NCI-H1048 (cell line): ENCODE results near the gene EPS15.
A peak's percentile ranks its signal among the peaks of the same experiment; 100 is the strongest.
"Not testable (repeated sequence)": the region's sequence is repeated elsewhere in the genome, so short reads cannot be mapped to it uniquely, and the experiment has no call there.

Experiments
- DNase-seq: peaks from one replicate; lab custom pipeline; 2025; lab: John Stamatoyannopoulos, UW

The EPS15 gene

DNA sequence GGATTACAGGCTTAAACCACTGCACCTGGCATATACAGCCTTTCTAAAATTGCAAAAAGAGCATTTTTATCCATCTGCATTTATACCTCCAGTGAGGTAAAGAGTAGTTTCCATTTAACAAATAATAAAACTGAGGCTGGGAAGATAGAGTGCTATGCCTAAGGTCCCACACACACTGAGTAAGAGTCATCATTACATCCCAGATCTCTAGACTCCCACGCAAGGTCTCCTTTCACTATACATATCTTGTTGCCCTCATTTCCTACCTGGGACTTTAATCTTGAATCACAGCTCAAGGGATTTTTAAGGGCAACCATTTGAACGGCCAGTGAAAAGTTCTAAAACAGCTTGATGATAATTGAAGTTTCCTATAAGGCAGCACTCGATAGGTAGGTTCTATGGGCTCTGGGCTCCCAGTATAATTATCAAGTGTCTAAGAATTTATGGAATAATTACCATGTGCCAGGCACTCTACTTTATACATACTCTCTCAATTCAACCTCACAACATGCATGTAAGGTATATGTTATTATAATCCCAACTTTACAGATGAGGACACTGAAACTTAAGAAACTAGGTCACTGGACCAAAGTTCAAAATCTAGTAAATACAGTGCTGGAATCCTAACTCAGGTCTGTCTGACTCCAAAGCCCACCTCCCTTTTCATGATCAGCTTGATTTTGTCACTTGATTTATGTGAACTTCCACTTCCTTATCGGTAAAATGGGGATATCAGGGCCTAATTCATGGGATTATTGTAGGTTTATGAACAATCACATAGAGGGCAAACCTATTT is 23.3 kb upstream of the EPS15 start:
- DNase-seq = no peak

DNA sequence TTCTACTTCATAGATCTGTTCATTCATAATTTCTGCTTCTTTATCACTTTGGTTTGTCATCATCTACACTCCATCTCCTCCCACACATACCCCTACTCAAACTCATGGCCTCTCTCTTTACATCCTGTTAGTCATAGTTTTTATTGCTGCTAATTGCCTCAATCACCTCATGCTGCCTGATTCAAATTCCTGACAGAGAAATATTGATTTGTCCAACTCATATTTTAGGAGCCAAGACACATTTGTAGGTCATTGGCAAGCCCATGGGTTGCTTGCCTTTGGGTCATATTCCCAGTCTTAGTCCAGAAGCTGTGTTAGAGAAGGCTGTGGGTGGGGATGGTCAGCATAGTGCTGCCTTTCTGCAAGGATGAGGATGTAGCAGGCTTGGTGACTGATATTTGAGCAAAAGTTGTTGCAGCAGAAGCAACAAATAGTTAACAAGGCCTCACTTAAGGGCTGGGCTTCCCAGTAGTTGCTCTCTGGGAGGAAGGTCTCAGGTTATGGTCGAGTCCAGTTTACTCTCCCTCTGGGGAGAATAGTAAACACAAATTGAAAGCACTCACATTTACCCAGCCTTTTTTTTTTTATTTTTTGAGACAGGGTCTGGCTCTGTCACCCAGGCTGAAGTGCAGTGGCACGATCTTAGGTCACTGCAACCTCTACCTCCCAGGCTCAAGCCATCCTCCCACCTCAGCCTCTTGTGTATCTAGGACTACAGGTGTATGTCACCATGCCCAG is 22.4 kb upstream of the EPS15 start:
- DNase-seq = no peak

DNA sequence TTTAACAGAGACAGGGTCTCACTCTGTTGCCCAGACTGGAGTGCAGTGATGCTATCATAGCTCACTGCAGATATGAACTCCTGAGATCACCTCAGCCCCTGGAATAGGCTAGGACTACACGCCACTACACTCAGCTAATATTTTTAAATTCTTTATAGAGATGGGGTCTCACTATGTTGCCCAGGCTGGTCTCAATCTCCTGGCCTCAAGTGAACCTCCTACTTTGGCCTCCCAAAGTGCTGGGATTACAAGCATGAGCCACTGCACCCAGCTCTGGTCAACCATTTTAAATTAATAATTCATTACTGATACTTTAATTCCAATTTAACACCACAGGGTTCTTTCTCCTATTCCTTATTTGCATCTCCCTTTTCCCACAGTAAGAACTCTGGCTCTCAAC is 18.5 kb upstream of the EPS15 start:
- no peak for DNase-seq

DNA sequence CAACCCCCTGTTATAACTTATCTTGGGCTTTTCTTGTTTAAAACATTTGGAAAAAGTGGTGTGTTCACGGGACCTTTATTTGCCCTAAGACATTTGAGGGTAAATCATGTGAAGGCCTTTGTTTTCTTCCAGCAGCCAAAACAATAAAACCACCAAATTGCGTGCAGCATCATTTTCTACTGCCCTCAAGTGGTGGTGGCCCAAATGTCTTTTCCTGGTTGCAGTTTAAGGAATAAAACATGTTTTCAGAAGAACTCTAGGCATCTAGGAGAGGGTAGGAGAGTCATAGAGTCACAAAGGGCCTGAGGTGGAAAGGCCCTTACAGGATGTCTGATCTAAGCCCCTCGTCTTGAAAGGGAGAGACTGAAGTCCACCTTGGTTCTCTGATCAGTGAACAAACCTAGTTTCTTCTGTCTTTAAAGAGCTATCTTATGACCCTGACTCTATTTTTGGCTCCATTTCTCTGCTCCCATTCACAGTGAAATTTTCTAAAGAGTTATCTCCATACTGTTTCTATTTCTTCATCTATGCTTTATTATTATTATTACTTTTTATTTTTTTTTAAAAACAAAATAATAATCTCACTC is 16.0 kb upstream of the EPS15 start:
- no peak for DNase-seq

GRCh38 chr1:51534447-51534846 is 15.4 kb upstream of the EPS15 start:
- DNase-seq = no peak

GRCh38 chr1:51532853-51533252 is 13.8 kb upstream of the EPS15 start:
- no peak for DNase-seq

DNA sequence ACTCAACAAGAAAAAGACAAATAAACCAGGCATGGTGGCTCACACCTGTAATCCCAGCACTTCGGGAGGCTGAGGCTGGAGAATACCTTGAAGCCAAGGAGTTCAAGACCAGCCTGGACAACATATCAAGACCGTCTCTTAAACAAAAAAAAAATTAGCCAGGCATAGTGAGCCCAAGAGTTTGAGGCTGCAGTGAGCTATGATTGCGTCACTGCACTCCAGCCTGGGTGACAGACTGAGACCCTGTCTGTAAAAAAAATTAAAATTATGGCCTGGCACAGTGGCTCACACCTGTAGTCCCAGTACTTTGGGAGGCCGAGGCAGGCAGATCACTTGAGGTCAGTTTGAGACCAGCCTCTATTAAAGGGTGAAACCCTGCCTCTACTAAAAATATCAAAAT is 11.4 kb upstream of the EPS15 start:
- not testable (repeated sequence) for DNase-seq

- DNase-seq = no peak
Measured at GRCh38 chr1:51527144-51527543, 8.1 kb upstream of the EPS15 start.

DNA sequence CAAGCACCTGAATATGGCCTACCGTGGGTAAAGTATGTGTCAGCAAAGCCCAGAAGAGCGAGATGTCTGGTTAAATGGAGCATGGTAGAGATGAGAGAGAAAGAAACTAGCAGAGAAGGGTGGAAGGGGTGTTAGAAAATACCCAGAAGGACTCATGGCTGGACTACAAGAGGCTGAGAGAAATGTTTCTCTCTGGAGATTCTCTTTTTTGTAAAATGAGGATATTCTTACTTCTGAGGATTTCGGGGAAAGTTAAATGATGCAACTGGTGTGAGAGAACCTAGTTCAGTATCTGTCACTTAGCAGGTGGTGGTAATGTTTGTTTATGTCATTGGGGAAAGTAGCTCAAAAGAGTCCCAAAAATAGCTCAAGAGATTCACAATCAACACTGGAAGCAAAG is 7.2 kb upstream of the EPS15 start:
- no peak for DNase-seq

DNA sequence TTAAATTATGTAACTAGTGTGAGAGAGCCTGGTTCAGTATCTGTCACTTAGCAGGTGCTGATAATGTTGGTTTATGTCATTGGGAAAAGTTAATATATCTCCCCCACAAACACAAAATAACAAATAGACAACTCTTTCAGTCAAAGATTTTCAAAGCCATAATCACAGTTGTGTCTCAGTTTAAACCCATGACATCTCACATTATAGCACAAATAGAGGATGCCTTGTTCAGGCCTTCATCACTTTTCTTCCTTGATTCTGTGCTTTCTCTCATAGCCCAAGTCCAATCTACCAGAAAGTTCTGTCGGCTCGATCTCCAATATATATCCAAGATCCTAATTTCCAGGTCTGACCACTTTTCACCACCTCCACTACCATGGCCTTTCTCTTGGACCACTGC is 6.2 kb upstream of the EPS15 start:
- DNase-seq = no peak

- DNase-seq = no peak
Measured at GRCh38 chr1:51524817-51525216, 5.8 kb upstream of the EPS15 start.

DNA sequence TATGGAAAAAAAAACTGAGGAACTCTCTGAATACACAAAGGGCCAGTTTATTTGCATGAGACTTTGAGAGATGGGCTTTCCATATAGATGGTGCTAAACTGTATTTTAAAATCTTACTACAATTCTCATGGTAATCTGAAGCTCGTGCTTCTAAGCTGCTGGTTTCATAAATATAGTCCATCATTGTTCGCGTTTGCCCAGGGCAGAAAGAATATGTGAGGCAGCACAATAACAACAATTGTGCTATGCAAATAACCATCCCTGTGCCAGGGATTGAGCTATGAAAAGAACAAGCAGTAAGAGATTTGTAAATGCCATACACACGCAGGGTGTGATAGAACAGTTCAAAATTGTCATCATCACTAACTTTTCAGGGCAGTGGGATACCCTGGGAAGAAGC is 4.9 kb upstream of the EPS15 start:
- DNase-seq = peak; percentile 79

- no peak for DNase-seq
Measured at GRCh38 chr1:51520700-51521248, 1.7 kb upstream of the EPS15 start.

DNA sequence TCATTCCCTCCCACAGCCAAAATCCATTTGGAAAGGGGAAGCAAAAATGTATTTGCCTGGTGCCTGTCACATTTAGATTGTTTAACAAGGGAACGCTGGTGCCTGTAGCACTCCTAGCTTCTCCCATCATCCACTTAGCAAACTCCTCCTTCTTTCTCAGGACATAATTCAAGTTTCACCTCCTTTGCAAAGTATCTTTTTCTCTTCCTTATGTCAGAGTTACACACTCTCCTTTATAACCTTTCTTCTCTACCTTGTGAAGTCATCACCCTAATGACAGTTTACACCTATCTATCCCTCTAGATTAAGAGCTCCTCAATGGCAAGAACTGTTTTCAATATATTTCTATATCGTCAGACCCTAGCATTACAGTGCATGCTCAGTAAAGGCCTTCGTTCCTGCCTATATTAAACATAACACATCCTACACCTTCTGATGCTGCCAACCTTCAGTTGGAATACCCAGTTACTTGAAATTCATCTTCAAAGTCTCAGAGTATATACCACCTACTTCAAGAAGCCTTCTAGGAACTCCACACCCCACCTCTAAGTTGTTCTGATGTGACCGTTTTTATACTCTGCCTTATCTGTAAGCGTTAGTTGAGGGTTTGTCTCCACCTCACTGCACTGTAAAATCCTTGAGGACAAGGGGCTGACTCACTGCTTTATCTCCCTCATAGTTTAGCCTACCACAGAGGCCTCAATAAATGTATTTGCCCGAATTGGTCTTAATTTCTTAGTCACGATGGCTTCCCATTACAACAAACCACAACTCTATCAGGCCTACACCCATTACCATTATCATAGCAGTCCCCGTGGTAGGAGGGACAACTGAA is 1.0 kb upstream of the EPS15 start:
- DNase-seq = no peak

GRCh38 chr1:51518586-51519047 is 449 bp downstream of the EPS15 start:
- DNase-seq = no peak

DNA sequence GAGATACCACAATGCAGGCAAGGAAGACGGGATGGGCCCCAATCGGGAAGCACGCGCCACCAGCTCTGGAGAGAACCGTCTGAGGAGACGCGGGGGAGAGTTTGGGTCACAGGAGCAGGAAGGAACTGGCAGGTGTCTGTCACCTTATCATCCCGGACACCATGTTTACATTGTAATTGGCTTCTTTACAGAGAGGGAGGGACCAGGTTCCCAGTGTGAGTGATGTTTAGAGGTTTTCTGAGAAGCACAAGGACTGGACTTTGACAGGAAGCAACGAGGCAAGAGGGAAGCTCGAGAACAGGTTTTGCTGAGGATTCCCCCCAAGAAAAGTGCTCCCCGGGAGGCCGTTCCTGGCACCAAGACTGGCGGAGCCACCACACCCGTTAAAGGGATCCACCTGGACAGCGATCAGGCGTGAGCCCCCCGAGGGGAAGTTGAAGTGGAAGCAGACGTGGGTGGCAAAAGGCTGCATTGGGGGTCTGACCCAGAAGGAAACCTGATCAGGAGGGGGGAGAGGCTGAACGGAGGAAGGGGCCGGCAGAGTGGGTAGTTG is 957 bp downstream of the EPS15 start:
- DNase-seq = no peak

DNA sequence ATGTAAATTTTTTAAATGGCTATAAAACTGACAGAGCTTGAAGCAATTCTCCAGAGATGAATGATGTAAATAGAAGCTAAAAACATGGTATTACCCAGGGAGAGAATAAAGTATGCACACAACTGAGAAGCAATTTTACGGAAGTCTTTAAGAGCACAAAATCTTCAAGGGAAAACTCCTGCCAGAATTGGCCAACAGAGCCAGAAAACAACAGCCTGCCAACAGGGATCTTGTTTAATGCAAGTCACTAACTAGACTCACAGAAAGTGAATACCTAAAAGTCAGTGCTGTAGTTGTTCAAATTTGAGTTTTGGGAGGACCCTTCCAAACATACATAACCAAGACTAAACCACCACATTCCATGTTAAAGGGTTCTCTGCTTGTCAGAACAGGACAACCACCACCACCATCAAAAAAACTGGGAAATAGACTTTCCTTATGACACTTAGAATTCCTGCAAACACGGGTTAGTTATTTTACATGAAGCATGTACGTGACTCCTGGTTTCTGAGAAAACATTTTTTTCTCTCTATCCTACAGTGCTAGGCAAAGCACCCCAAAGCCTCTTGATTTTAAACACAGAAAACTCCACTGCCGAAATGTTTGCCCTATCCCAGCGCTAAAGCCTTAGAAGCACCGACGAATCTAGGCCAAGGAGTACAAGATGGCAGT is 1.6 kb downstream of the EPS15 start:
- no peak for DNase-seq

DNA sequence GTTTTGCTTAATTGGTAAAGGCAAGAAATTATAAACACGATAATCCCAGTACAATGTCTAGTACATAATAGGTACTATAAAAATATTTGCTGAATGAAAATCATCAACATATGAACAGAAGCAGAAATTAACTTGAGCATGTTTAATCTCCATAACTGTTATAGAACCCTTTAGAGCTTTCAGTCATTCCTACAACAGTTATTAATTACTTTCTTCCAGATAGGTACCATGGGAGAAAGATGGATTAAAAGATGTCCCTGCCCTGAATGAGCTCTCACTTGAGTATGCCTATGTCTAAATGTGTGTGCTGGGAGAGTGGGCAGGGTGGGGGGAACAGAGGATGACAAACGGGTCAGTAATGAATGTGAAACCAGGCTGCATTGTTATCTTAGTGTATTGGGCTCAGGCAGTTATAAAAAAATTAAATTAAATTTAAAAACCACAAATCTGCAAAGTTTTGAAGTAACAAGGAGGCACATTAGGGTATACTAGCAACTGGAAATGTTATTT is 2.4 kb downstream of the EPS15 start:
- no peak for DNase-seq

DNA sequence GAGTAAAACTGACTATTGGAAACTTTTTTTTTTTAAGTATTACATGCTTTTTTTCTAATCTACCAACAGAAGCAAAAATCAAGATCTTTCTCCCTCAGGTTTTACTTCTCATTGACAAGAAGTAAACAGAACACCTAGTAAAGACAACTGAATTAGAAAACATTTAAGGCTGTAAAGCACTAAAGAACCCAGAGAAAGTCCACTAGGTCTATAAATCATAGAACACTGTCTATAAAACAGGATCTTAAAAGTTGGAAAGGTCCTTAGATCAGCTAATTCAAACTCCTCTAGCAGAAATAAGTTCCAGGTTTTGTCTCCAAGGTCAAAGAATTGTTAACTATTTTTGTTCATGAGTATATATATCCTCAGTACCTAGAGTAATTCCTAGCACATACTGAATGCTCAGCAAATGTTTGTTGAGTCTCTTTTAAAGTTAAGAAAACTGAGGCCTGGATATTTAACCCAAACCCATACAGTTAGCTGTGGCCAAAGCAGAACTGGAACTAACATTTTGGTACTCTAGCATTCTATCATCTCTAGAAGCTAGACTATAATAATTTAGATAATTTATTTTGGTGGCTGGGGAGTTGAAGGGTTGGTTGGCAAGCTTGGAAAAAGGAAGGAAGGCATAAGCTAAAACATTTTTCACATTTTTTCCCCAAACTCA is 3.0 kb downstream of the EPS15 start:
- DNase-seq = no peak

GRCh38 chr1:51515312-51515960 is 3.6 kb downstream of the EPS15 start:
- DNase-seq = no peak
